NCI-H510A treated with DMSO at 0.1 percent for 48 hours (cell line): Measurements from ENCODE around the gene EIF5AL1.

Experiments used
- DNase-seq: peaks from one replicate; lab custom pipeline; 2025; lab: John Stamatoyannopoulos, UW

Gene EIF5AL1

DNA sequence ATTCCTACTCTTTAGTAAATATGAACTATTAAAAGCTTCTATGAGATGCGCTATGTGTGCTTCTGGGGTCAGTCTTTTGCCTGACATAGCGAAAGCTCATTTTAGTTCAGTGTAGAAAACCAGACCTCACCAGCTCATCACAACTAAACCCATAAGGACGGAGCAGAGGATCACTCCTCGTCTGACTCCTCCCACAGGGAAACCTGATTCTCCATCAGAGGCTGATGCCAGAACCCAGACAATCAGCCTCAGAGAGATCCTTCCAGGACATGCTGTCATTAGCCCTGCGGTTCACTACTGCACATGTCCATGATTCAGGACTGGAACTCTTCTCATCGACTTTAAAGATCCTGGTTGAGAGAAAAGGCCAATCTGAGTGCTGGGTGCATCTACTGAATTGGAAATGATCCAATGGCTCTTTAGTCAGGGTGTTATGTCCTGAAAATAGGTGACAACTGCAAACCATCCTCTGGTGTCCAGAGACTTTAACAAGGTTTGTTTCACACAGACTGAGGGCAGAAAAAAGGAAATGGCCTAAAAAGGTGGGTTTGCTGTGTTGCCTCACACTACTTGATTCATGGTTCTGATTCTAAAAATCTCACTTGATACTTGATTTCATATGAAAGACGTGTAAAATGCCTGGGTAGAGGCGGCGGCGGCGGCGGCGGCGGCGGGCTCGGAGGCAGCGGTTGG, at the start of gene EIF5AL1:
TSS of gene EIF5AL1 (plus strand) at position 643 of the 693 bp plus-strand sequence. CDS start 117 bp downstream, outside the sequence.
- peak; percentile 22 for DNase-seq

DNA sequence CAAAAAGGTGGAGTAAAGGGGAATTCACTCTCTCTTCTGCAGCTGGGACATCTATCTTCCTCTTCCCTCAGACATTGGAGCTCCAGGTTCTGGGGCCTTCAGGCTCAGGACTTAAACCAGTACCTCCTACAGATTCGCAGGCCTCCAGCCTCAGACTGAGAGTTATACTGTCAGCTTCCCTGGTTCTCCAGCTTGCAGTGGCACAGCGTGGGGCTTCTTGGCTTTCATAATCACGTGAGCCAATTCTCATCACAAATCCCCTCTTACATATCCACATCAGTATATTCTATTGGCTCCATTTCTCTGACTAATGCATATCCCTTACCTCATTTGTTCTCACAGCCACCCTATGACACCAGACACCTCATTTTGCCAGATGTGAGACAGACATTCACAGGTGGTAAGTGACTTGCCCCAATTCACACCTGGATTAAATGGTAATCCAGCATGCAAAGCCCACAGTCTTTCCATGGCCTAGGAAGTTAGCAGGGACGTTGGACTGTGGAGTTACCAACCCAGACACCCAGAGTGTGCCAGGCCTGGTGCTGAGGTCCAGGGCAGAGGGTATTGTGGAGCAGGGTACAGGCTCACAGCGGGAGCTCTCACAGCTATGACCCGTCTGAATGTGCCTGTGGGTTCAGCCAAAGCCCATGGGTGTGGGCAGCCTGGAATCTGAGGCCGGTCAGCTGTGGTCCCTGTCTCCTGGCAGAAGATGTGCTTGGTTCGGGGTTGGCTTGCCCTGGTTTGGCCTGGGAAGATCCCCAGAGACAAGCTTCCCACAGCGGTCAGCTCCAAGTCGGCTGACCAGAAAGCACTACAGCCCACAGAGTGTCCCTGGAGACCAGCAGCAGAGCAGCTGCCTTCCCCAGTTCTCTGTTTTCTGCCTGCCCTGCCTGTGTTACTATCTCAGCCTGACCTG, 48.5 kb upstream of the EIF5AL1 start:
- DNase-seq = no peak

DNA sequence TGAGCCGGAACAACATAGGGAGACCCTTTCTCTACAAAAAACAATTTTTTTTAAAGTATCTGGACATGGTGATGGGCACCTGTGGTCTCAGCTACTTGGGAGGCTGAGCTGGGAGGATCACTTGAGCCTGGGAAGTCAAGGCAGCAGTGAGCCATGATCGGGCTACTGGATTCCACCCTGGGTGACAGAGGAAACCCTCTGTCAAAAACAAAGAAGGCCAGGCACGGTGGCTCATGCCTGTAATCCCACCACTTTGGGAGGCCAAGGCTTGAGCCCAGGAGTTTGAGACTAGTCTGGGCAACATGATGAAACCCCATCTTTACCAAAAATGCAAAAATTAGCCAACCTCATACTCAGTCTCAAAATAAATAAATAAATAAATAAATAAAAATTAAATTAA, 47.0 kb upstream of the EIF5AL1 start:
- no peak for DNase-seq

DNA sequence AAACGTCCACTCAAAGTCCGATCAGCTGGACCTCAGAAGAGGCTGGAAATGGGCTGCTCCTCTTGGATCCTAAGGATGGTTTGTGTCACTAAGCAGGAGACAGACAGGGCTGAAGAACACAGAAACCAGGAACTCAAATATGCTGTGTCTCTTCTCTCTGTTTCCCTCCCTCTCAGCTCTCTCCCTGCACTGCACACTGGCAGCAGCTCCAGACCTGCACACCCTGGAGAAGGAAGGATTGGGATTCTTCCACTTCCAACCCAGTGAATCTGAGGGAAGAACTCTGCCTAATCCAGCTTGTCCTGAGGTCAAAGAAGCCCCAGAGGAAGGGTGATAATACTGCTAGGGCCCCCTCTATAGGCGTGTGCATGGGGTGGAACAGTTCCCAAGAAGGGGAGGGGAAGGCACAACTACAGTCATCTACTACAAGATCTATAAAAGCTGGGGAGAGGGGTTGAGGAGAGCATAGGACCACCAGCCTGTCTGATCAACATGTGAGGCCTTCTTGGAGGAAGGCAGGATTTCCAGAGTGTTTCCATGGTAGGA, 44.2 kb upstream of the EIF5AL1 start:
- DNase-seq = no peak

DNA sequence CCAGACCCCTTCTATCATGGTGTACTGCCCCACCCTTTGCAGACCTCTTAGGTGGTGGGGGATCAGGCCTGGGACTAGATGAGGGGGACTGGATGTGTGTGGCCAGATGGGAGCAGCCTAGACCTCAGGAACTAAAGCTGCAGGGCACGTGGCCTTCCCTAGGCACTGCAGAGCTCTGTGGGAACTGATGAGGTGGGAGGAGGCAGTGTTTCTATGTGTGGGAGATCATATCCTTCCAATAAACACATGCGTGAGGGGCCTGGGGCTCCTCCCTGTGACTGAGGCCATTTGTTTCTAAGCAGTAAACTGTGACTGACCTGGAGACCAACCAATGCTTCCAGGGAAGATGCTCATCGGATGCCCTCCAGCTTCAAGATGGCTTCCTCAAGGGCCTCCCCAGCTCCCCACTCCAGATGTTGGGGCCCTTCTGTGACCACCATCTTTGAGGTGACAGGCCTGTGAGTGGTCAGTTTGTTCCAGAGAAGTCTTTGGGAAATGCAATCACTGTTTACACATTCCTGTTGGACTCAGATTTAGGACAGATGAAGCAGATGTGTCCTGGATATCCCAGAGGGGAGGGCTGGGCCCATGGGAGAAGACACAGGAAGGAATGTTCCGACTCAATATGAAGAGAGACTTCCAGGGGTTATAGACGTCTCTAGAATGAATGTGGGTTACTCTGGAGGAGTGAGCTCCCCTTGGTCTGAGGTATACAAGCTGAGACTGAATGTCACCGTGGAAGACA, 43.3 kb upstream of the EIF5AL1 start:
- no peak for DNase-seq

DNA sequence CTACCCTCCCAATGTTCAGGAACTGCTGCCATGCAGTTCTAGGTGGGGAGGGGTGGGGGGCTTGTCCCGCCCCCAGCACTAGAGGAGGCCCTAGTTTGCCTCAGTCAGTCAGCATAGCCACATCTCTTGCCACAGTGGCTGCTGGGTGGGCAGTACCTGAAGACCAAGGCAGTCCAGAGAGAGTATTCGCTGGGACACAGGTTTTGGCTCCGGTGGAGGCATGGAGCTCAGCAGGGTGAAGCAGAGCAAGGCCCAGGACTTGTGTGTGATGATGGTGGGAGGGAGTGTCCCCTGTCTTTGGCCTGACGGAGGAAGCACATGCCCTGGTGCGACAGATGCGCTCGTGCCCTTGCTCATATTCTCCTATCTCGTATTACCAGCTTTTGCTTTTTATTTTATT, 42.2 kb upstream of the EIF5AL1 start:
- DNase-seq = no peak

DNA sequence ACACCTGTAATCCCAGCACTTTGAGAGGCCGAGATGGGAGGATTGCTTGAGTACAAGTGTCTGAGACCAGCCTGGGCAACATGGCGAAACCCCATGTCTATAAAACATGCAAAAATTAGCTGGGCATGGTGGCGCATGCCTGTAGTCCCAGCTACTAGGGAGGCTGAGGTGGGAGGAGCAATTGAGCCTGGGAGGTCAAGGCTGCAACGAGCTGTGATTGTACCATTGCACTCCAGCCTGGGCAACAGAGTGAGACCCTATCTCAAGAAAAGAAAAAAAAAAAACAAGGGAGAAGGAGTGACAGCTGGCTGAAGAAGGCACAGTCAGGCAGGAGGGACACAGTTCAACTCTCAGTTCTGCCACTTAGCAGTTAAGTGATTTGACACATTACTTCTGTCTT, 40.6 kb upstream of the EIF5AL1 start:
- no peak for DNase-seq

DNA sequence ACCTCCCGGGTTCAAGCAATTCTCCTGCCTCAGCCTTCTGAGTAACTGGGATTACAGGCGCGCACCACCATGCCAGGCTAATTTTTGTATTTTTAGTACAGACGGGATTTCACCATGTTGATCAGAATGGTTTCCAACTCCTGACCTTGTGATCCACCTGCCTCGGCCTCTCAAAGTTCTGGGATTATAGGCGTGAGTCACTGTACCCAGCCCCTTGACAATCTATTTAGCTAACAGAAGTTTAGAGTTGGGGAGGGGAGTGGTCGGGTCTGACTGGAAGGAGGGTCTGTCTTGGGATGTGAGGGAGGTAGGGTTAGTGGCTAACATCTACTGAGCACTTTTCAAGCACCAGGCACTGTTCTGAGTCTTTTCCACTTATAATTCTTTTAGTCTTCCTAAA, 39.9 kb upstream of the EIF5AL1 start:
- no peak for DNase-seq

DNA sequence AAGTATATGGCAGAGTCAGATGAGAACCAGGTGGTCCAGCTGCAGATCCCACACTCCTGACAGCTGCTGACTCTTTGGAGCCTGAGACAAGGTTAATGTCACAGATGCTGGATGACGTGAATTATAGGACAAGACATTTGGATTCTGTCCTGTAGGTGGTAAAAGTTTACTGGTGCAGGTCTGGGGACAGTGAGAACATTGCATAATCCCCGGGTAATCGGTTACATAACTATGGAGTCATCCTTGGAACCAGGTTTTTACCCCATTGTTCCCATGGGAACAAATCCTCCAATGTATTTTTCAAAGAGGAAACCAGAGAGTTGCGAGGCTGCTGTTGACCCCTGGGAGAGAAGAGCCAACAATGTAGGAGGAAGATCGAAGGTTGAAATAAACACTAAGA, 39.4 kb upstream of the EIF5AL1 start:
- DNase-seq = no peak

DNA sequence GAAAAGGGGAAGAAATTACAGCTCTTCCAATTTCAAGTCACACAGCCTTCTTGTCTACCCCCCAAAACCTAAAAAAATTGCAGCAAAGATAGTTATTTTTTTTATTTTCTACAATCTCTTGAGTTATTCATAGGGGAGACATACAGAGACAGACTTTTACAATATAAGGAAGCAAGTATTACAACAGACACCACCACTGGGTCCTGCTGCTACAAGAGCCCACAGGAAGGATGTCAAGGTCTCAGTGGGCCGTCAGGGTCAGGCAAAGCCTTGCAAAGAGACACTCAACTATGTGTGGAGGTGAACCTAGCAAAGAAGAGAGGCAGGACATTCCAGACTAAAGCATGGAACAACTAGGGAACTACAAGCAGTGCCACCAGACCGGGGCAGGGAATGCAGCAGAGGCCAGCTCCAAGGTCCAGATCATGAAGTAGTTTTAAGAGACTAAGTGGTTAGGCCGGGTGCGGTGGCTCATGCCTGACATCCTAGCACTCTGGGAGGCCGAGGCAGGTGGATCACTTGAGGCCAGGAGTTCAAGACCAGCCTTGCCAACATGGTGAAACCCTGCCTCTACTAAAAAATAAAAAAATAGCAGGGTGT, 38.7 kb upstream of the EIF5AL1 start:
- DNase-seq = no peak

DNA sequence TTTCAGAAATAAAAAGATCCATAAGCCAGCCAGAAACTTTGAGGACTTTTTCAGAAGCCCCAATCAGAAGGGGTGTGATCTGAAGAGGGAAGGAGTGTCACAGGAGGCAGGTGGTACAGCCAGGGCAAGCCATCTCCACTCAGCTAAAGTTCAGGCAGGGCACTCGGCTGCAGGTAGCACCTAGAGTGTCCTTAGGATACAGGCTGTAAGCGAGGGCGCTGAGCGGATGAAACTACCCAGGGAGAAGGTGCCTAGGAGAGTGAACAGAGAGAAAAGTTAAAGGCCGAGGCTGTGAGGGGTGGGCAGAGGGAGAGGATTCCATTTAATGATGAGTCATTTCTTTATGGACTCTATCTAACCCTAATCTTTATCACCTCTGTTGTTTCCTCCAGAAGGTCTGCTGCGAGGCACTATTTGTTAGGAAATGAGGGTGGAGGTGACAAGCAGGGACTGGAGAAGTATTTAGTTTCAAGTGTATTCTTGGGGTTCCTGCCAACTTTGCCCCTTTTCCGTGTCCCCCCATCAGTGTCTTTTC, 37.1 kb upstream of the EIF5AL1 start:
- DNase-seq = no peak

DNA sequence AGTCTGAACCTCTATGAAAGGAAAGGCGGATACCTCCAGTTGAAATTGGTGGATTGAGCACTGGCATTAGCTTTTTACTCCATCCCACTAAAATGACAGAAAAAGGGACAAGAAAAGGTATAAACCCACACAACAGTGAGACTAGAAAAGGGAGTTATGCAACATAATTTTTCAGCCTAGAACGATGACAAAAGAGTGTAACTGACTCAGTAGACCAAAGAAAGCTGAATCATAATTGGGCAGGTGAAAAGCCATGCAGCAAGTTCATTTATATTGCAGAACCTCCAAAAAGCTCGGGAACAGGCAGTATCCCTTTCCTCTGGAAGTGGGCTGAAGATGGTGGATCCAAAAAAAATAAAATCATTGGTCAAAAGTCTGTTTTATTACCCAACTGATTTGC, 36.5 kb upstream of the EIF5AL1 start:
- DNase-seq = no peak

DNA sequence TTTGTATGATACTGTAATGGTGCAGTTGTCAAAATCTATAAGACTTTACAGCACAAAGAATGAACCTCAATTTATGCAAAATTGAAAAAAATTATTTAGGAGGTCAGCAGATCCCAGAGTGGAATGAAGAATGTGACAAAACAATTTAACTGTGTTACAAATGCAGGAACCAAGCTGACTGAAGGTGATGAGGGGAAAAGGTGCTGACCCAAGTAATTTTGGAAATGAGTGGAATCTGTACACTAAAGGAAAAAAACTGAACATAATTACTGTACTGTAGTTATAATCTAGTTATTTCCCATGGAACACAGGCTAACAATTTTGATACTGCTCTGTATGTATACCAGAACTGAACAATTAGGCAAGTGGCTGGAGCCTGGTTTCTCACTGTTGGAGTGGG, 35.7 kb upstream of the EIF5AL1 start:
- no peak for DNase-seq

DNA sequence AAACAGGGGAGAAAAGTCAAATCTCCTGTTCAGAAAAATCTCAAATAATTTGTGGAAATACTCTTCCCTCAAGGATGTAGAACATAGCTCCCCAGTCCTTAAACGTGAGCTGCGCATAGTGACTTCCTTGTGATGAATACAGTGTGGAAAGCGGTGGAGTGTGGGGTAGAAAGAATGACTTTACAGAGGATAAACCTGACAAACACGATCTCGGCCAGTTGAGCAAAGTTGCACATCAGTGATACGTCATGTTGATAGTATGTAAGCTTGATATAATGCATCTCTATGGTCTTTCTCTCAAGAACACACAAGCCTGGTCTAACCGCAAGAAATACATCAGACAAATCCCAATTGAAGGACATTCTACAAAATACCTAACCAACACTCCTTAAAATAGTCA, 34.9 kb upstream of the EIF5AL1 start:
- no peak for DNase-seq

DNA sequence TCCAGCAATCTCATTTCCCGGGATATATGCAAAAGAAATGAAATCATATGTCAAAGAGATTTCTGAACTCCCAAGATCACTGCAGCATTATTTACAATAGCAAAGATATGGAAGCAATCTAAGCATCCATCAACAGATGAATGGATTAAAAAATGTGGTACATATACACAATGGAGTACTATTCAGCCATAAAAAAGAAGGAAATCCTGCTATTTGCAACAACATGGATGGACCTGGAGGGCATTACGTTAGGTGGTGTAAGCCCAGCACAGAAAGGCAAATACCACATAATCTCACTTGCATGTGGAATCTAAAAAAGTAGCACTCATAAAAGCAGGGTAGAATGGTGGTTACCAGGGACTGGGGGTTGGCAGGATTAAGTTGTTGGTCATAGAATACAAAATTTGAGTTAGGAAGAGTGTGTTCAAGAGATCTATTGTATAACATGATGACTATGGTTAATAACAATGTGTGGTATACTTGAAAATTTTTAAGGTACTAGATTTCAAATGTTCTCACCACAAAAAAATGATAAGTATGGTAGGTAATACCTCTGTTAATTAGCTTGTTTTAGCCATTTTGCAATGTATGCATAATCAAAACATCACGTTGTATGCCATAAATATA, 32.9 kb upstream of the EIF5AL1 start:
- no peak for DNase-seq

DNA sequence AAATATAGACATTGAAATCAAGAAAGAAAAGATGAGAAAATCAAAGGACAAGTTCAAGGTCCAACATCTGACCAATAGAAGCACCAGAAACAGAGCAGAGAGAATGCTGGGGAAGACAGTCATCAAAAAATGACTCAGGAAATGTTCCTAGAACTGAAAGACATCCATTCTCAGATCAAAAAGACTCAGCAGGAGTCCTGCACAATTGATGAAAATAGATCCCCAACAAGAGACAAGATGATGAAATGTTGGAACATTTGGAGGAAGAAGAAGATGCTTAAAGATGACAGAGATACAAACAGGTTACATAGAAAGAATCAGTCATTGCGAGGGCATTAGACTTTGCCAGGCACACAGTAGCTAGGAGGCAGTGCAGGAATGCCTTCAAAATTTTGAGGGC, 30.0 kb upstream of the EIF5AL1 start:
- DNase-seq = no peak

DNA sequence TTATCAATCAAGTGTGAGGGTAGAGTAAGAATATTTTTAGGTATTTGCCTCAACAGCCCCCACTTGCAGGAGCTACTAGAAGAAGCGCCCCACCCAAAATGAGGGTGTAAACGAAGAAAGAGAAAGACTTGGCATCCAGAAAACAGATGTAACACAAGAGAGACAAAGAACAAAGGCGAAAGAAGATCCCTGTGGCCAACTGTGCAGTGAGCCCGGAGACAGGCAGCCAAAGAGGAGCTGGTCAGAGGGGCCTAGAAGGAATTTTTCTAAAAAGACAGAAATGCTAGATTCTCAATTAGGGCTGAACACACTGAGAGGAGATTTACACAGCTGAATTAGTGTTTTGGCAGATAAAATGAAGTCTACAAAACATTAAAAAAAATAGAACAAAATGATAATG, 29.6 kb upstream of the EIF5AL1 start:
- no peak for DNase-seq

DNA sequence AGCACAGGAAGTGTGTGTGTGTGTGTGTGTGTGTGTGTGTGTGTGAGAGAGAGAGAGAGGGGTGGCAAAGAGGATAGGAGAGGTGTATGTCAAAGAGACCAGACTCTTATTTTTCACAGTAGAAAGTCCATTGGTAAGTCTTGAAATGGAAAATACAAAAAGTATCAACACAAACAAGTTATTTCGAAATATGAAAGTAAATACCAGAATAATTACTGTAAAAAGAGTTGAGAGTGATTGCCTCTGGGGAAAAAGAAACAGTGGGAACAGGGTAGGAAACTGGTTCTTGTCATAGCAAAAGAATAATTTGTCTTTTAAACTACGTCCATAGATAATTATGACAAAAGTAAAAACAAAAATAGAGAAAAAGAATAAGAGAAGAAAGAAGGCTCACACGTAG, 29.0 kb upstream of the EIF5AL1 start:
- no peak for DNase-seq

DNA sequence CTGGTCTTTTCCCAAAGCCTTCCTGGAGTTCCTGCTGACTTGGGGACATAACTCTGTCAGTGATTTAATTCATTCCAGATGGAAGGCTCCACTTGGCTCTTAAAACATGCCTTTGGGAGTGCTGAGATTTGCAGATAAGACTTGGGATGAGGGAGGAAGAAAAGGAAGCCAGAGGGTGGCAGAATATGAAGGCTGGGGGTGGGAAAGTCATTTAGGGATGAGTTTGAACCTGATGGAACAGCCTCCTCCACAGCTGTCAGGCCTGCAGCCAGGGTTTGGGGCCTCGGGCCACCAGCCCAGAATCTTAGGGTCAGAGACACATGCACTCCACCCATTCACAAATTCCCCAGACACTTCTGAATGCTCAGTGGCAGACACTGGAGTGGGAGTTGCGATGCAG, 28.4 kb upstream of the EIF5AL1 start:
- no peak for DNase-seq

DNA sequence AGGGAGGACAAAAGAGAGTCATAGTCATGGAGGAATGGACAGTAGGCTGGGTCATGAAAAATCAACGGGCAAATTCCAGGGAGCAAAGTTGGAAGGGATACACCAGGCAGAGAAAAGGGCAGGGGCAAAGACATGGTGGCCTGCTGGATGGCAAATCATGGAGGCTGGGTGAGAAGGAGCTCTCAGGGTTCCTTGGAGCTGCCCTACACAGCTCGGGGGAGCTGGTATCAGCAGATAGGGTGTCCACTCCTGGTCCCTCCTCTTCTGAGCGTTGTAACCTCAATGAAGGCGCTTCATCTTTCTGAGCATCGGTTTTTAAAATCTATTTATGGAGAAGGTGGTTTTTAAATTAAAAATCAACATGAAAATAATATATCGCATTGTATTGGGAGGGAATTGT, 27.9 kb upstream of the EIF5AL1 start:
- no peak for DNase-seq
